PC-9 (cell line): ENCODE measurements around the gene CRY2.

Source experiments
- EZH2 ChIP-seq: fragments of 200-600 bp; sonication (generic); IDR thresholded peaks from 2 replicates; pipeline ENCODE4 v1.8.0; 2017; ENCODE audit warnings: antibody characterized with exemption, low read depth
- TF ChIP-seq, protein P1 (sequence below): fragments of 200-600 bp; sonication (generic); conservative IDR thresholded peaks from 2 replicates; pipeline ENCODE4 v1.6.1; 2017; ENCODE audit warnings: mixed run types, antibody characterized with exemption, mild to moderate bottlenecking, moderate library complexity

DNA sequence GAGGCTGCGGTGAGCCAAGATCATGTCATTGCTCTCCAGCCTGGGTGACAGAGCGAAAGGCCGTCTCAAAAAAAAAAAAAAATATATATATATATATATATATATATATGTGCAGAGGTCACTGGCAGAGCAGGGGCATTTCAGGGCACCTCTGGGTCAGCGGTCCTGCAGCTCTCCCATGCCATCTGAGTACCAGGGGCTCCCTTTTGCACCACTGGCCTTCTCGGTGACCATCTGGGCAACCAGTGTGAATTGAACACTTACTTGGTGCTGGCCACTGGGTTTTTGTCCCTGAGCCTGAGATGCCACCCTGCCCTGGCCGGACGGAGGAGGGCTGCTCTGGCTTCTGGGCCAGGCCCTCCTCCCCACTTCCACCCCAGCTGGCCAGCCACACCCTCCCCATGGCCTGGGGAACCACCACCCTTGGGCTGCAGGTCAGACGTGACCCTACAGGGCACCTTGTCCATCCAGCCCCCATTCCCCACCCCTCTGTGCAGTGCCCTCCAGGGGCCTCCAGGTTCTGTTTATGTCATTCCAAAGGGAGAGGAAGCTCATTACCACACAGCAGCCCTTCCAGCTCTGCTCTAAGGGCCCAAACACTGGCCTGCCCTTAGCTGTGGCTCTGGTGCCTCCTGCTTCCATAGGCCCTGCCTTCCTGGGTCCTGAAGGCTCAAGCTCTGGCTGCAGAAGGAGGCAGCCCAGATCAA lies 48.4 kb downstream of the CRY2 start:
- TF ChIP-seq, protein P1, sequence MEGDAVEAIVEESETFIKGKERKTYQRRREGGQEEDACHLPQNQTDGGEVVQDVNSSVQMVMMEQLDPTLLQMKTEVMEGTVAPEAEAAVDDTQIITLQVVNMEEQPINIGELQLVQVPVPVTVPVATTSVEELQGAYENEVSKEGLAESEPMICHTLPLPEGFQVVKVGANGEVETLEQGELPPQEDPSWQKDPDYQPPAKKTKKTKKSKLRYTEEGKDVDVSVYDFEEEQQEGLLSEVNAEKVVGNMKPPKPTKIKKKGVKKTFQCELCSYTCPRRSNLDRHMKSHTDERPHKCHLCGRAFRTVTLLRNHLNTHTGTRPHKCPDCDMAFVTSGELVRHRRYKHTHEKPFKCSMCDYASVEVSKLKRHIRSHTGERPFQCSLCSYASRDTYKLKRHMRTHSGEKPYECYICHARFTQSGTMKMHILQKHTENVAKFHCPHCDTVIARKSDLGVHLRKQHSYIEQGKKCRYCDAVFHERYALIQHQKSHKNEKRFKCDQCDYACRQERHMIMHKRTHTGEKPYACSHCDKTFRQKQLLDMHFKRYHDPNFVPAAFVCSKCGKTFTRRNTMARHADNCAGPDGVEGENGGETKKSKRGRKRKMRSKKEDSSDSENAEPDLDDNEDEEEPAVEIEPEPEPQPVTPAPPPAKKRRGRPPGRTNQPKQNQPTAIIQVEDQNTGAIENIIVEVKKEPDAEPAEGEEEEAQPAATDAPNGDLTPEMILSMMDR: no peak
- TF ChIP-seq EZH2: no peak
